Right lobe of liver (tissue), 6 donors: ENCODE results near the gene SHBG. TPM values are rescaled to one million over a fixed set of nuclear protein-coding genes. Genes with fewer than 3 reads are reported as not detected.

ENCODE experiments used
- ATAC-seq, 4 donors: fragments of 200-7000 bp; cut with Tn5 transposase; one replicate each; pipeline ENCODE4 v1.9.1; 2020; ENCODE audit warnings: mild to moderate bottlenecking in 4 of 4, moderate library complexity in 4 of 4
- DNase-seq, 3 donors: peaks; one replicate each; pipeline ENCODE4 v3.0.0-alpha.2; 2020
- H3K27ac ChIP-seq, 3 donors: fragments of 200-600 bp; one replicate each; pipeline ENCODE4 v1.8.0; 2022
- H3K27me3 ChIP-seq, 2 donors: fragments of 200-600 bp; one replicate each; pipeline ENCODE4 v1.8.0; 2022
- H3K36me3 ChIP-seq, 4 donors: fragments of 200-600 bp; sonication (generic) in 1 of 4; one replicate each; pipeline versions ENCODE4 v1.5.1 to v1.8.0; 2017 to 2022; ENCODE audit warnings: control low read depth in 1 of 4
- H3K4me1 ChIP-seq, 4 donors: fragments of 200-600 bp; sonication (generic) in 1 of 4; one replicate each; pipeline versions ENCODE4 v1.5.1 to v1.8.0; 2017 to 2022; ENCODE audit warnings: control low read depth in 1 of 4
- H3K4me3 ChIP-seq, 3 donors: fragments of 200-600 bp; one replicate each; pipeline ENCODE4 v1.8.0; 2022
- H3K9me3 ChIP-seq, 4 donors: fragments of 200-600 bp; sonication (generic) in 1 of 4; one replicate each; pipeline versions ENCODE4 v1.5.1 to v1.8.0; 2017 to 2022; ENCODE audit warnings: control low read depth in 1 of 4
- POLR2A ChIP-seq: fragments of 450-650 bp; IDR thresholded peaks from one replicate; pipeline ENCODE4 v1.6.1; 2017; ENCODE audit warnings: antibody characterized with exemption, mild to moderate bottlenecking
- WGBS: methylation state at CpG from one replicate; pipeline ENCODE4 v1.1.6; 2018; ENCODE audit warnings: low coverage, low lambda C conversion rate; ENCODE audit not compliant: insufficient coverage; ENCODE audit errors: missing lambda C conversion rate; 5-methylcytosine and 5-hydroxymethylcytosine counted together
- intact Hi-C, 2 donors: fragments of 100-400 bp; cut with DNase I; formaldehyde crosslinking; loops; one replicate each; pipeline versions ENCODE4 v1.11.2 to v1.14.1; 2022
- total RNA-seq, 6 experiments: library from RNA; depleted of rRNA in 2 of 6; stranded (reverse); fragments of >200 nt in 2 of 6; fragmentation: NEBNext Ultra II Directional in 3 of 6; extraction: Animal tissue kit (Norgen Biotek cat#: 25700) in 3 of 6; gene quantifications; one replicate each; pipeline versions ENCODE4 v1.1.0 to v1.2.4, GENCODE V29; 2016 to 2023
- TF ChIP-seq, protein P1 (sequence below), 4 donors: fragments of 200-600 bp in 3 of 4; fragments of 450-650 bp in 1 of 4; IDR thresholded peaks; one replicate each; pipeline versions ENCODE4 v1.5.1 to v1.8.0; 2016 to 2022; ENCODE audit warnings: antibody characterized with exemption in 4 of 4, mild to moderate bottlenecking in 2 of 4
- donor health status: DM: no; HTN: yes; CAD: no.
- donor health status: DM: no; HTN: no; CAD: no.
- donor health status: DM: no; HTN: no; CAD: no.
- donor health status: DM: no; HTN: yes; CAD: no.
- donor health status: DM: no; HTN: yes; CAD: no.

Gene SHBG
- total RNA-seq, 6 experiments from 2014 or later: 2.4 to 70.2 (median 15.4) TPM

GRCh38 chr17:7583253-7584109 is 46.5 kb upstream of the SHBG start, which contains the start of gene MPDU1:
Gene MPDU1, plus strand, starts transcription at chr17:7583852. Its CDS starts 11 bp downstream, at chr17:7583863.
- 4% methylated on average over 44 of the region's 69 CpGs for WGBS

DNA sequence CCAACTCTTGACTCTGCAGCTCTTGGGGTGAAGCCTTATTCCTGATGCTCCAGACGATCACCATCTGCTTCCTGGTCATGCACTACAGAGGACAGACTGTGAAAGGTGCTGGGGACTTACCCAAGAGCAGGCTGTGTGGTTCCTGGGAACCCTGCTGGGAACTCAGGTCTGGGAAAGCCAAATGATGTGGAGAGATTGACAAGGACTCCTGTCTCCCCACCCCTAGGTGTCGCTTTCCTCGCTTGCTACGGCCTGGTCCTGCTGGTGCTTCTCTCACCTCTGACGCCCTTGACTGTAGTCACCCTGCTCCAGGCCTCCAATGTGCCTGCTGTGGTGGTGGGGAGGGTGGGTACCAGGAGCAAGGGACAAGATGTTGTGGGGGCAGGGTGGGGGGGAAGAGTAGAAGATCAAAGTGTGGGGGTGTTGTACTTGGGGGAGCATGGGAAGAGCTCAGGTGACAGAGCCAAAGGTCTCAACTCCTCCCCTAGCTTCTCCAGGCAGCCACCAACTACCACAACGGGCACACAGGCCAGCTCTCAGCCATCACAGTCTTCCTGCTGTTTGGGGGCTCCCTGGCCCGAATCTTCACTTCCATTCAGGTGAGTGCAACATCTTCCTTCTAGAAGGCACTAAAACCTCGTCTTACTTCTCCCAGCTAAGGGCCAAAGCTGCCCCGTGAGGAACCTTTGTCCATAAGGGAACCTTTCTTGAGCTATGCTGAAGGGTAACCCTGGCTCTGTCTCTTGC is 43.1 kb upstream of the SHBG start:
- intact Hi-C loops: no loop called here

More at GRCh38 chr17:7583253-7584109, 46.5 kb upstream of the SHBG start, which contains the start of gene MPDU1:
- ATAC-seq (peak; percentile 74 to 84 (median 82)), DNase-seq (peak; percentile 97 to 98 (median 97))
- Histone ChIP-seq H3K4me3 (peak within 1 kb of the TSS; percentile 68 to 78 (median 76)), H3K4me1 (peaks cover 0 to 34% (median 14%) of the 10 kb centered on the region in 4 donors), H3K36me3 (peaks cover 0 to 14% (median 2%) of the 10 kb centered on the region in 4 donors), H3K27ac (peak within 1 kb of the TSS; percentile 93 to 96 (median 96)), H3K27me3 (no peaks in the 10 kb centered on the region), H3K9me3 (no peaks in the 10 kb centered on the region)
- TF ChIP-seq POLR2A: peak; percentile 88
- TF ChIP-seq, protein P1, sequence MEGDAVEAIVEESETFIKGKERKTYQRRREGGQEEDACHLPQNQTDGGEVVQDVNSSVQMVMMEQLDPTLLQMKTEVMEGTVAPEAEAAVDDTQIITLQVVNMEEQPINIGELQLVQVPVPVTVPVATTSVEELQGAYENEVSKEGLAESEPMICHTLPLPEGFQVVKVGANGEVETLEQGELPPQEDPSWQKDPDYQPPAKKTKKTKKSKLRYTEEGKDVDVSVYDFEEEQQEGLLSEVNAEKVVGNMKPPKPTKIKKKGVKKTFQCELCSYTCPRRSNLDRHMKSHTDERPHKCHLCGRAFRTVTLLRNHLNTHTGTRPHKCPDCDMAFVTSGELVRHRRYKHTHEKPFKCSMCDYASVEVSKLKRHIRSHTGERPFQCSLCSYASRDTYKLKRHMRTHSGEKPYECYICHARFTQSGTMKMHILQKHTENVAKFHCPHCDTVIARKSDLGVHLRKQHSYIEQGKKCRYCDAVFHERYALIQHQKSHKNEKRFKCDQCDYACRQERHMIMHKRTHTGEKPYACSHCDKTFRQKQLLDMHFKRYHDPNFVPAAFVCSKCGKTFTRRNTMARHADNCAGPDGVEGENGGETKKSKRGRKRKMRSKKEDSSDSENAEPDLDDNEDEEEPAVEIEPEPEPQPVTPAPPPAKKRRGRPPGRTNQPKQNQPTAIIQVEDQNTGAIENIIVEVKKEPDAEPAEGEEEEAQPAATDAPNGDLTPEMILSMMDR (IDR thresholded peaks at IDR 0.05): no peak
- intact Hi-C loops: no loop called here

GRCh38 chr17:7587420-7588151 is 42.3 kb upstream of the SHBG start:
- Histone ChIP-seq H3K36me3 (peaks cover 0 to 23% (median 3%) of the 10 kb centered on the region in 4 donors), H3K27me3 (no peaks in the 10 kb centered on the region), H3K4me1 (peaks cover 0 to 15% (median 7%) of the 10 kb centered on the region in 4 donors), H3K9me3 (no peaks in the 10 kb centered on the region), H3K27ac (no peak overlapping the region), H3K4me3 (no peak overlapping the region)
- WGBS: 63% methylated on average over 8 of the region's 12 CpGs
- ATAC-seq (no peak), DNase-seq (no peak)
- intact Hi-C loops: no loop called here
- TF ChIP-seq, protein P1 (IDR thresholded peaks at IDR 0.05): no peak
- no peak for TF ChIP-seq POLR2A

More for the DNA sequence above, 43.1 kb upstream of the SHBG start:
- WGBS: 55% methylated on average over 7 of the region's 9 CpGs
- Histone ChIP-seq H3K27me3 (no peaks in the 10 kb centered on the region), H3K4me1 (peaks cover 0 to 20% (median 9%) of the 10 kb centered on the region in 4 donors), H3K27ac (no peak overlapping the region), H3K9me3 (no peaks in the 10 kb centered on the region), H3K36me3 (peaks cover 0 to 16% (median 0%) of the 10 kb centered on the region in 4 donors), H3K4me3 (no peak overlapping the region)
- DNase-seq (no peak), ATAC-seq (peak in 1 of 4 donors; percentile 1)
- TF ChIP-seq, protein P1 (IDR thresholded peaks at IDR 0.05): peak in 3 of 4 donors; percentile 21 to 32 (median 23)
- no peak for TF ChIP-seq POLR2A

- H3K27ac ChIP-seq: no peak overlapping the region
- 100% methylated on average over 4 of the region's 30 CpGs for WGBS
- intact Hi-C loops: no loop called here
- H3K9me3 ChIP-seq: no peaks in the 10 kb centered on the region
- peaks cover 0 to 9% (median 3%) of the 10 kb centered on the region in 4 donors for H3K4me1 ChIP-seq
- H3K27me3 ChIP-seq: no peaks in the 10 kb centered on the region
- ATAC-seq (no peak), DNase-seq (no peak)
- H3K4me3 ChIP-seq: peak overlapping the region in 1 of 3 donors; percentile 4
- no peak for TF ChIP-seq POLR2A
- TF ChIP-seq, protein P1 (IDR thresholded peaks at IDR 0.05): no peak
- H3K36me3 ChIP-seq: peaks cover 0 to 34% (median 9%) of the 10 kb centered on the region in 4 donors
Observed at GRCh38 chr17:7588553-7589203, 41.3 kb upstream of the SHBG start.
